Measurements from ENCODE around the gene FBLL1. TPM values are rescaled to one million over a fixed set of nuclear protein-coding genes. Genes with fewer than 3 reads are reported as not detected.
A peak's percentile ranks its signal among the peaks of the same experiment; 100 is the strongest.

FBLL1 gene
- total and polyA plus RNA-seq, 7 donors, result 0.41 to 2.1 (median 0.60) TPM; not detected in 2

- peak overlapping the region; percentile 74 to 94 (median 89) for H3K4me3 ChIP-seq
- H3K27me3 ChIP-seq, result no peaks in the 10 kb centered on the region
- TF ChIP-seq EP300 (IDR thresholded peaks at IDR 0.05), result peak in 1 of 4 donors; percentile 26
- TF ChIP-seq POLR2AphosphoS5 (IDR thresholded peaks at IDR 0.05), result peak; percentile 76 to 95 (median 86)
- peak in 1 of 2 donors; percentile 82 for TF ChIP-seq POLR2A (IDR thresholded peaks at IDR 0.05)
- TF ChIP-seq CTCF (IDR thresholded peaks at IDR 0.05), result no peak
- peak overlapping the region; percentile 95 to 99 (median 97) for H3K27ac ChIP-seq
- WGBS, 2 donors, result 1 to 3% methylated on average over 52 of the region's 52 CpGs
- no peaks in the 10 kb centered on the region for H3K9me3 ChIP-seq
- peaks cover 0 to 44% (median 15%) of the 10 kb centered on the region in 4 donors for H3K4me1 ChIP-seq
- DNase-seq, result peak; percentile 100
- intact Hi-C loops (cut with DNase I), result loop anchor here (2.0 to 5.0 kb wide), 2 partner anchors 93 to 1003 kb away; partner anchors contain the start of genes RARS1 and SPDL1
- H3K36me3 ChIP-seq, result no peaks in the 10 kb centered on the region
These were observed 50.6 kb downstream of the FBLL1 start for GRCh38 chr5:168579488-168580226.

DNA sequence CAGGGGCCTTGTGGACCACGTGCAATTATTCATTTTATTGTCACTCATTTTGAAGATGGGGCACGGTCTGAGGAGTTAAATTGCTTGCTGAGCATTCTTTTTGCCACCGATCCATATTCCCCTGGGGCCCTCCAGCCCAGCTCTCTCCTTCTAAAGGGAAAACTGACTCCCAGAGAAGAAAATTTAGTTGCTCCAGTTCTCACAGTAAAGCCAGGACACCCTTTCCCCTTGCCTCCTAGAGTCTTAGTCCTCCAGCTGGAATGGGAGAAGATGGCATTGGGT, 51.1 kb downstream of the FBLL1 start:
- TF ChIP-seq POLR2AphosphoS5 (IDR thresholded peaks at IDR 0.05), result no peak
- TF ChIP-seq CTCF (IDR thresholded peaks at IDR 0.05), result no peak
- TF ChIP-seq POLR2A (IDR thresholded peaks at IDR 0.05), result no peak
- TF ChIP-seq EP300 (IDR thresholded peaks at IDR 0.05), result no peak
- no peaks in the 10 kb centered on the region for H3K9me3 ChIP-seq
- WGBS, 2 donors, result 37 to 50% methylated on average over 3 of the region's 3 CpGs
- H3K27ac ChIP-seq, result peak overlapping the region; percentile 95 to 99 (median 97)
- intact Hi-C loops (cut with DNase I), result no loop called here
- DNase-seq, result no peak
- peak overlapping the region; percentile 74 to 94 (median 89) for H3K4me3 ChIP-seq
- no peaks in the 10 kb centered on the region for H3K27me3 ChIP-seq
- peaks cover 0 to 39% (median 15%) of the 10 kb centered on the region in 4 donors for H3K4me1 ChIP-seq
- no peaks in the 10 kb centered on the region for H3K36me3 ChIP-seq

Small RNA genes within 50 kb of the gene (small RNA-seq; reads per million reads assigned to genes)
- gene MIR103A1, result 0 to 0.11 (median 0.07) reads per million in 3 donors

Other genes starting within 250 kb of the FBLL1 start
- gene WWC1, start 237.7 kb upstream of the FBLL1 start, total RNA-seq, result 1 to 10 TPM in 1 of 4 donors, under 1 TPM in 2, not detected in 1; 0.27 to 1.1 (median 0.28) TPM
- gene WWC1, start 237.7 kb upstream of the FBLL1 start, polyA plus RNA-seq, result 10 to 100 TPM; 11.4 to 15.4 (median 15.0) TPM
- 10 to 100 TPM; 65.8 to 91.1 (median 85.3) TPM for gene RARS1, start 42.8 kb upstream of the FBLL1 start, total RNA-seq
- gene RARS1, start 42.8 kb upstream of the FBLL1 start, polyA plus RNA-seq, result 10 to 100 TPM; 21.0 to 43.5 (median 23.8) TPM
- gene PANK3, start 50.1 kb downstream of the FBLL1 start, total RNA-seq, result 10 to 100 TPM; 24.4 to 34.9 (median 30.9) TPM
- 10 to 100 TPM; 17.4 to 40.9 (median 21.4) TPM for gene PANK3, start 50.1 kb downstream of the FBLL1 start, polyA plus RNA-seq

Measured in sigmoid colon (tissue), 7 donors.